HEK293 (cell line): ENCODE results near the gene SMIM14.

Experiments
- CTCF ChIA-PET: fragments of 350-600 bp; formaldehyde crosslinking; extraction: SDS; loops from one replicate; lab custom pipeline; 2021; ENCODE audit warnings: antibody characterized with exemption; lab: Yijun Ruan, JAX
- POLR2A ChIA-PET: fragments of 300-600 bp; formaldehyde crosslinking; extraction: SDS; loops from one replicate; lab custom pipeline; 2020; ENCODE audit warnings: antibody characterized with exemption, inconsistent platforms; lab: Yijun Ruan, JAX
- H3K27ac ChIP-seq: fragments of 200-500 bp; sonication (Bioruptor generic); 2 replicates; pipeline ENCODE4 v1.5.1; 2014; ENCODE audit warnings: low read depth, low read length, control low read depth, inconsistent platforms; ENCODE audit errors: extremely low read depth
- H3K36me3 ChIP-seq, 2 experiments: fragments of 200-500 bp in 1 of 2; sonication (Bioruptor generic) in 1 of 2; 1 replicate in 1 of 2; 2 replicates in 1 of 2; pipeline ENCODE4 v1.5.1; 2014 to 2017; ENCODE audit warnings: inconsistent platforms in 2 of 2, low read length in 2 of 2; ENCODE audit not compliant: control insufficient read depth in 2 of 2, insufficient read depth in 1 of 2
- H3K4me1 ChIP-seq: fragments of 200-500 bp; sonication (Bioruptor generic); 2 replicates; pipeline ENCODE4 v1.5.1; 2014; ENCODE audit warnings: mild to moderate bottlenecking, low read length, inconsistent platforms; ENCODE audit not compliant: control insufficient read depth, insufficient read depth
- H3K4me3 ChIP-seq: 2 replicates; pipeline ENCODE4 v1.5.1; 2011; ENCODE audit warnings: low read depth, mild to moderate bottlenecking, control low read depth, low read length, moderate library complexity
- H3K9me3 ChIP-seq: fragments of 200-500 bp; sonication (Bioruptor generic); 2 replicates; pipeline ENCODE4 v1.5.1; 2014; ENCODE audit warnings: low read depth, low read length, inconsistent platforms; ENCODE audit not compliant: control insufficient read depth, insufficient read depth
- GLIS2 ChIP-seq: fragments of 450-650 bp; formaldehyde crosslinking; IDR thresholded peaks from 2 replicates; pipeline ENCODE4 v1.5.1; 2016; ENCODE audit warnings: missing biosample characterization, missing genetic modification characterization
- IKZF3 ChIP-seq: fragments of 450-650 bp; IDR thresholded peaks from 2 replicates; pipeline ENCODE4 v1.5.0; 2018; ENCODE audit warnings: missing biosample characterization, mild to moderate bottlenecking, missing genetic modification characterization, moderate library complexity
- SALL2 ChIP-seq: fragments of 450-650 bp; formaldehyde crosslinking; IDR thresholded peaks from 2 replicates; pipeline ENCODE4 v1.5.0; 2017; ENCODE audit warnings: missing biosample characterization, mild to moderate bottlenecking, missing genetic modification characterization, borderline replicate concordance
- ZBTB48 ChIP-seq: fragments of 450-650 bp; formaldehyde crosslinking; IDR thresholded peaks from 2 replicates; pipeline ENCODE4 v1.5.1; 2016; ENCODE audit warnings: missing biosample characterization, missing genetic modification characterization
- ZNF10 ChIP-seq: fragments of 450-650 bp; formaldehyde crosslinking; IDR thresholded peaks from 2 replicates; pipeline ENCODE4 v1.5.1; 2017; ENCODE audit warnings: missing biosample characterization, missing genetic modification characterization
- ZNF48 ChIP-seq: fragments of 450-650 bp; formaldehyde crosslinking; IDR thresholded peaks from 2 replicates; pipeline ENCODE4 v1.5.1; 2016; ENCODE audit warnings: missing biosample characterization, missing genetic modification characterization
- ZNF548 ChIP-seq: fragments of 450-650 bp; formaldehyde crosslinking; IDR thresholded peaks from 2 replicates; pipeline ENCODE4 v1.5.1; 2016; ENCODE audit warnings: missing biosample characterization, missing genetic modification characterization
- ZNF777 ChIP-seq: fragments of 450-650 bp; formaldehyde crosslinking; IDR thresholded peaks from 2 replicates; pipeline ENCODE4 v1.5.1; 2017; ENCODE audit warnings: missing biosample characterization, missing genetic modification characterization, borderline replicate concordance
- ZSCAN23 ChIP-seq: fragments of 450-650 bp; formaldehyde crosslinking; IDR thresholded peaks from 2 replicates; pipeline ENCODE4 v1.5.1; 2016; ENCODE audit warnings: missing biosample characterization, missing genetic modification characterization
- ZSCAN30 ChIP-seq: fragments of 450-650 bp; IDR thresholded peaks from 2 replicates; pipeline ENCODE4 v1.5.1; 2018; ENCODE audit warnings: missing biosample characterization, mild to moderate bottlenecking, missing genetic modification characterization, moderate library complexity
- TF ChIP-seq, protein P1 (sequence below): fragments of 450-650 bp; formaldehyde crosslinking; IDR thresholded peaks from 2 replicates; pipeline ENCODE4 v1.5.1; 2016; ENCODE audit warnings: missing biosample characterization, missing genetic modification characterization
- TF ChIP-seq, protein P2 (sequence below): fragments of 450-650 bp; IDR thresholded peaks from 2 replicates; pipeline ENCODE4 v1.5.1; 2018; ENCODE audit warnings: missing biosample characterization, mild to moderate bottlenecking, missing genetic modification characterization

Gene SMIM14

DNA sequence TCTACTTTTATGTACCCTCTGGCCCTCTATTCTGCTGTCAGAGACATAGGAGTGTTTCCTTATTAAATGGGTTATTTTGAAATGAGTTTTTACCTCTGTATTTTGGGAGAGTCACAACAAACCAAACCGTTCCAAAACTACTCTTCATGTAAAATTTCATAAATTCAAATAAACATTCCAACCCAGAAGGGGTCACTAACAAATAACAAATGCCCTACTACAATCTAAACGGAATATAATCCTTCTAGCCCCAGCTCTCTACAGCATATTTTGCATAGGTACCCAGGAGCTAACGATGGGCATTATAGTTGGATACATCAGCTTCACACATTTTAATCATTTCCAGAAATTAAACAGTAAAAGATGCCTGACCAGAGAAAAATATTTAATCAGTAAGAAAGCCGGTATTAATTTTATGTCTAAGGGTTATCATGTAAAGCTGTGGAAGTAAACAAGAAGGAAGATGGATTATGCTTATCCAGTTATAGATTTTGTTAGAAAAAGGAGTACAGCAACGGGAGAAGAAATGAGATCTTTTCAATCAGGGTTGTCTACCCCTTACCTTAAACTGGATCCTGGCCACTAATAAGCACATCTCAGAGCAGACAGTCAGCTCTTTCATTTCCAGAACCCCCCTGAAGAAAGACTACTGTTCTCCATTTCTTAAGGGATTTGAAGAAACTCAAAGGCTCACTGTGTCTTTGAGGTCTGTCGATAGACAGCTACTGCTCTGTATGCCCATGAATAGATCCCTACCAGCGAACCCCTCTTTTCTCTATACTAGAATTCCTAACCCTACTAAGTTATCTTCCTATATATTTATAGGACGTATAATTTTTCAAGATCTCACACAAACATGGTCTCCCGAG lies 112.6 kb downstream of the SMIM14 start:
- POLR2A ChIA-PET, result interaction anchor here (1.1 to 1.8 kb wide), 2 partner anchors 112 to 532 kb away, joined by 3 to 60 read pairs; partner anchors contain the start of gene SMIM14
- peak overlapping the region; percentile 97 for H3K4me3 ChIP-seq
- no peaks in the 10 kb centered on the region for H3K4me1 ChIP-seq
- CTCF ChIA-PET, result interaction anchor here (0.6 kb wide), 2 partner anchors 254 to 294 kb away, joined by 3 to 4 read pairs; no protein-coding TSS in a partner anchor
- no peak overlapping the region for H3K27ac ChIP-seq
- H3K9me3 ChIP-seq, result no peaks in the 10 kb centered on the region
- H3K36me3 ChIP-seq, result no peaks in the 10 kb centered on the region
- TF ChIP-seq ZNF10 (tag by site-specific recombination) (no peak), GLIS2 (tag by site-specific recombination) (no peak), ZNF548 (no peak), IKZF3 (no peak), ZBTB48 (tag by site-specific recombination) (no peak), ZSCAN23 (no peak), SALL2 (tag by site-specific recombination) (no peak), ZSCAN30 (no peak)
- TF ChIP-seq, protein P1, sequence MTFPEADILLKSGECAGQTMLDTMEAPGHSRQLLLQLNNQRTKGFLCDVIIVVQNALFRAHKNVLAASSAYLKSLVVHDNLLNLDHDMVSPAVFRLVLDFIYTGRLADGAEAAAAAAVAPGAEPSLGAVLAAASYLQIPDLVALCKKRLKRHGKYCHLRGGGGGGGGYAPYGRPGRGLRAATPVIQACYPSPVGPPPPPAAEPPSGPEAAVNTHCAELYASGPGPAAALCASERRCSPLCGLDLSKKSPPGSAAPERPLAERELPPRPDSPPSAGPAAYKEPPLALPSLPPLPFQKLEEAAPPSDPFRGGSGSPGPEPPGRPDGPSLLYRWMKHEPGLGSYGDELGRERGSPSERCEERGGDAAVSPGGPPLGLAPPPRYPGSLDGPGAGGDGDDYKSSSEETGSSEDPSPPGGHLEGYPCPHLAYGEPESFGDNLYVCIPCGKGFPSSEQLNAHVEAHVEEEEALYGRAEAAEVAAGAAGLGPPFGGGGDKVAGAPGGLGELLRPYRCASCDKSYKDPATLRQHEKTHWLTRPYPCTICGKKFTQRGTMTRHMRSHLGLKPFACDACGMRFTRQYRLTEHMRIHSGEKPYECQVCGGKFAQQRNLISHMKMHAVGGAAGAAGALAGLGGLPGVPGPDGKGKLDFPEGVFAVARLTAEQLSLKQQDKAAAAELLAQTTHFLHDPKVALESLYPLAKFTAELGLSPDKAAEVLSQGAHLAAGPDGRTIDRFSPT, result no peak
- TF ChIP-seq, protein P2, sequence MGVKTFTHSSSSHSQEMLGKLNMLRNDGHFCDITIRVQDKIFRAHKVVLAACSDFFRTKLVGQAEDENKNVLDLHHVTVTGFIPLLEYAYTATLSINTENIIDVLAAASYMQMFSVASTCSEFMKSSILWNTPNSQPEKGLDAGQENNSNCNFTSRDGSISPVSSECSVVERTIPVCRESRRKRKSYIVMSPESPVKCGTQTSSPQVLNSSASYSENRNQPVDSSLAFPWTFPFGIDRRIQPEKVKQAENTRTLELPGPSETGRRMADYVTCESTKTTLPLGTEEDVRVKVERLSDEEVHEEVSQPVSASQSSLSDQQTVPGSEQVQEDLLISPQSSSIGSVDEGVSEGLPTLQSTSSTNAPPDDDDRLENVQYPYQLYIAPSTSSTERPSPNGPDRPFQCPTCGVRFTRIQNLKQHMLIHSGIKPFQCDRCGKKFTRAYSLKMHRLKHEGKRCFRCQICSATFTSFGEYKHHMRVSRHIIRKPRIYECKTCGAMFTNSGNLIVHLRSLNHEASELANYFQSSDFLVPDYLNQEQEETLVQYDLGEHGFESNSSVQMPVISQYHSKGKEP (tag by site-specific recombination), result no peak

DNA sequence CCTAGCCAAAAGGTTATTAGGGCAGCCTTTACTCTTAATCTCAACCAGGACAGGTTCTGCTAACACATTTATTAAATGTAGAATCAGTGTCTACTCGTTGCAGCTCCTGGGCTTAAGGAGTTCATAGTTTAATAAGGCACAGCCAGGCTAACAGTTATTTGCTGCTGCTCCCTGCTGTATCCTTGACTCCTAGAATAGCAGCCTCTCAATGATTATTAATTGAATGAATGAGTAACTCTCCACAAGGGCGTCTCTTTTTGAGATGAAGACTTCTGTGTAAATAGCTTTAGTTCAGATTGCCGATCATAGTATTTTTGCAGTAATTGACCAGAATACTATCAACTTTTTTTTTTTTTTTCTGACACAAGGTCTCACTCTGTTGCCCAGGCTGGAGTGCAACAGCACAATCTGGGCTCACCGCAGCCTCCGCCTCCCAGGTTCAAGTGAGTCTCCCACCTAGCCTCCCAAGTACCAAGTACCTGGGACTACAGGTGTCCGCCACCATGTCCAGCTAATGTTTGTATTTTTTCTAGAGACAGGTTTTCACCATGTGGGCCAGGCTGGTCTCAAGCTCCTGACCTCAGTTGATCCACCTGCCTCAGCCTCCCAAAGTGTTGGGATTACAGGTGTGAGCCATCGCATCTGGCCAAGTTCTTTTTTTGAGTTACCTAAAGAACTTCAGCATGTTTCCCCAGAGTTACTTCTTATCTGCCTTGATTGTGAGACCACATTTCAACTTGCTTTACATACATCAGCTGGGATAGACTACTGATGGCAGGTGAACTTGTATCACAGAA lies 114.3 kb downstream of the SMIM14 start:
- POLR2A ChIA-PET, result interaction anchor here (1.1 kb wide), 1 partner anchor 15 kb away, joined by 4 read pairs; no protein-coding TSS in a partner anchor
- CTCF ChIA-PET, result interaction anchor here (0.8 kb wide), 1 partner anchor 55 kb away, joined by 3 read pairs; no protein-coding TSS in a partner anchor
- Histone ChIP-seq H3K4me3 (no peak overlapping the region), H3K36me3 (no peaks in the 10 kb centered on the region; a peak in 1 of 3 replicates), H3K9me3 (no peaks in the 10 kb centered on the region), H3K4me1 (no peaks in the 10 kb centered on the region), H3K27ac (no peak overlapping the region)
- no peak for TF ChIP-seq ZNF48 (tag by site-specific recombination)

DNA sequence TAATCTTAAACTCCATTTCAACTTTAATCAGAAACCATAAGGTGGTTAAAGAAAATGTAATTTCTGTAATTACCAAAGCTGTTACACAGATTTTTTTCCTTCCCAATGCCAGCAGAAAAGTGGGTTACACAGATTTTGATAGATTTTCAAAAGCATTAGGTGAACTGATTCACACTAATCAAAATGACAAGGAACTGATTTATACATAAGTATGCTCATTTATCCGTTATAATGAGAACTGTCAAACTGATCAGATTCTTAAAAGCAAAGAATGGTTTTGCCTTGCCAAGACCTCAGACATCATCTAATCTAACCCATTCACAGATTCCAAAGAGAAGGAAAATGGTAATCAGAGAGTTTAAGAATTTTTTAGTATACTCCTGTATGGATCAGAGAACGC lies 116.6 kb downstream of the SMIM14 start:
- Histone ChIP-seq H3K4me3 (no peak overlapping the region), H3K9me3 (no peaks in the 10 kb centered on the region), H3K36me3 (peaks cover 0 to 8% of the 10 kb centered on the region in 2 experiments; a peak in 1 of 3 replicates), H3K4me1 (no peaks in the 10 kb centered on the region), H3K27ac (no peak overlapping the region)
- ChIA-PET CTCF (no interaction called here), POLR2A (interaction anchor here (1.5 kb wide), 1 partner anchor 116 kb away, joined by 3 read pairs; no protein-coding TSS in a partner anchor)
- no peak for TF ChIP-seq ZNF777 (tag by site-specific recombination)
